Lower leg skin (tissue), 4 donors: ENCODE measurements around the gene RABL6. TPM values are rescaled to one million over a fixed set of nuclear protein-coding genes. Genes with fewer than 3 reads are reported as not detected.
"Not testable (repeated sequence)": the region's sequence is repeated elsewhere in the genome, so short reads cannot be mapped to it uniquely, and the experiment has no call there.

Experiments
- DNase-seq, 2 donors: peaks; one replicate each; pipeline ENCODE4 v3.0.0-alpha.2; 2019; ENCODE audit warnings: low spot score in 2 of 2
- H3K4me3 ChIP-seq: fragments of 200-600 bp; sonication (generic); 2 replicates; pipeline ENCODE4 v1.5.1; 2017; ENCODE audit warnings: mild to moderate bottlenecking, low read depth; ENCODE audit not compliant: poor library complexity, severe bottlenecking
- CTCF ChIP-seq, 3 donors: fragments of 450-650 bp; IDR thresholded peaks; one replicate each; pipeline ENCODE4 v1.5.1; 2016; ENCODE audit warnings: antibody characterized with exemption in 3 of 3, mild to moderate bottlenecking in 3 of 3, moderate library complexity in 2 of 3
- POLR2A ChIP-seq, 2 donors: fragments of 450-650 bp; IDR thresholded peaks; one replicate each; pipeline ENCODE4 v1.6.1; 2016 to 2017; ENCODE audit warnings: antibody characterized with exemption in 2 of 2, mild to moderate bottlenecking in 1 of 2, moderate library complexity in 1 of 2
- WGBS, 2 donors: methylation state at CpG; one replicate each; pipeline ENCODE4 v1.1.5; 2018; 5-methylcytosine and 5-hydroxymethylcytosine counted together
- intact Hi-C: fragments of 100-400 bp; cut with DNase I; formaldehyde crosslinking; loops from one replicate; pipeline ENCODE4 v1.15.0; 2023; ENCODE audit warnings: low total_unique reads
- total RNA-seq, 4 donors: library from RNA; depleted of rRNA; stranded (reverse); fragments of >200 nt; gene quantifications; one replicate each; pipeline ENCODE4 v1.1.0, GENCODE V29; 2016

The RABL6 gene
- total RNA-seq, 4 donors from 2014 or later = 47.8 to 75.1 (median 55.5) TPM

GRCh38 chr9:136829981-136830885 lies 22.5 kb downstream of the RABL6 start:
- intact Hi-C loops = no loop called here
- TF ChIP-seq POLR2A (IDR thresholded peaks at IDR 0.05) = no peak
- TF ChIP-seq CTCF (IDR thresholded peaks at IDR 0.05) = no peak
- no peak for DNase-seq
- 84 to 88% methylated on average over 21 to 41 of the region's 41 CpGs for WGBS, 2 donors
- no peak overlapping the region for H3K4me3 ChIP-seq

GRCh38 chr9:136831002-136831719 lies 23.4 kb downstream of the RABL6 start:
- DNase-seq = no peak
- TF ChIP-seq POLR2A (IDR thresholded peaks at IDR 0.05) (no peak), CTCF (IDR thresholded peaks at IDR 0.05) (no peak)
- no peak overlapping the region for H3K4me3 ChIP-seq
- intact Hi-C loops = no loop called here
- 88 to 89% methylated on average over 27 to 30 of the region's 30 CpGs for WGBS, 2 donors

- no peak overlapping the region for H3K4me3 ChIP-seq
- TF ChIP-seq CTCF (IDR thresholded peaks at IDR 0.05) (no peak), POLR2A (IDR thresholded peaks at IDR 0.05) (no peak)
- intact Hi-C loops = no loop called here
- 92 to 94% methylated on average over 21 to 23 of the region's 23 CpGs for WGBS, 2 donors
- DNase-seq = no peak
Observed at GRCh38 chr9:136831720-136832104, 24.0 kb downstream of the RABL6 start.

GRCh38 chr9:136832581-136832980 lies 24.8 kb downstream of the RABL6 start:
- TF ChIP-seq POLR2A (IDR thresholded peaks at IDR 0.05) (no peak), CTCF (IDR thresholded peaks at IDR 0.05) (no peak)
- H3K4me3 ChIP-seq = no peak overlapping the region
- DNase-seq = no peak
- intact Hi-C loops = no loop called here
- 90% methylated on average over 9 of the region's 9 CpGs for WGBS, 2 donors

- intact Hi-C loops = not testable (repeated sequence)
Observed at GRCh38 chr9:136833381-136834048, 25.8 kb downstream of the RABL6 start.

More at GRCh38 chr9:136833381-136834048, 25.8 kb downstream of the RABL6 start:
- 83 to 89% methylated on average over 12 to 16 of the region's 16 CpGs for WGBS, 2 donors
- not testable (repeated sequence) for DNase-seq, H3K4me3 ChIP-seq
